ENCODE data around the gene ALDH2.

ALDH2 gene

DNA sequence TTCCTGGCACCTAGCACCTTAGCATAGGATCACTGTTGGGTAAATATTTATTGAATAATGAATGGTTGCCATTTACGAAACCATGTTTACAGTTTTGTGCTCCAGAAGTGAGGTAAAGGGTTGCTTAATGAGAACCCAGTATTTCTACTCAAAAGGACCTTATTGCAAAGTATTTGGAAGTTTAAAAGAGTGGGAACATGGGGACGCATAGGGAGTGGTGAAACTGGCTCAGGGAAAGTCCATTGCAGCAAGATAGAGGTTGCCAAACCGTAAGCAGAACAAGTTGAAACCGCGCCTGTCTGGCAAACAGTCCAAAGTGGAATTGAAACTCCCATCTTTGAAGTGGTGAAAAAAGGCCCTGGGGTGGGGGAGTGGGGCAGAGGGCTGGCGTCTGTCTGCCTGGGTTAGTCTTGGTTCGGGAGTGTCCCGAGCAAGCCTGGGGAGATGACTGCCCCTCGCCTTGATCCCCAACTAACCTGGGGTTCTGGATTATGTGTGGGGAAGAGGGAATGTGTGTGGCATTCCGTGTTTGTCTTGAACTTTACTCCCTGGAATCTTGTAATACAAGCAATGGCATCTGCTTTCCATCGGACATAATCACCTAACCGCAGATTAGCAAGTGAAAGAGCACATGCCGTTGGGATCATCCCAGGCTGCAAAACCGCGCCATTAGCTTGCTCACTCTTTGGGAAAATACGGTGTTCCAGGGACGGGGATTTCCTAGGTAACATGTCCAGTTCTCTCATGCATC is 7.2 kb downstream of the ALDH2 start:
- Histone ChIP-seq H3K4me3 (ENCODE audit: low read length in 2 of 2) (peak overlapping the region; percentile 31 to 65), H3K9me3 (ENCODE audit: control insufficient read depth in 2 of 2, low read length in 2 of 2) (no peaks in the 10 kb centered on the region), H3K9ac (ENCODE audit: low read length in 2 of 2) (peak overlapping the region; percentile 21 to 64), H3K27ac (ENCODE audit: low read length) (peak overlapping the region; percentile 94), H3K36me3 (ENCODE audit: control insufficient read depth in 2 of 2, insufficient read depth in 2 of 2, low read length in 2 of 2) (peaks cover 4 to 8% of the 10 kb centered on the region in 2 donors), H3K4me1 (ENCODE audit: control insufficient read depth, insufficient read depth, low read length) (peaks cover 81% of the 10 kb centered on the region), H3K27me3 (ENCODE audit: control insufficient read depth in 1 of 2, insufficient read depth in 2 of 2, low read length in 2 of 2) (no peaks in the 10 kb centered on the region)

DNA sequence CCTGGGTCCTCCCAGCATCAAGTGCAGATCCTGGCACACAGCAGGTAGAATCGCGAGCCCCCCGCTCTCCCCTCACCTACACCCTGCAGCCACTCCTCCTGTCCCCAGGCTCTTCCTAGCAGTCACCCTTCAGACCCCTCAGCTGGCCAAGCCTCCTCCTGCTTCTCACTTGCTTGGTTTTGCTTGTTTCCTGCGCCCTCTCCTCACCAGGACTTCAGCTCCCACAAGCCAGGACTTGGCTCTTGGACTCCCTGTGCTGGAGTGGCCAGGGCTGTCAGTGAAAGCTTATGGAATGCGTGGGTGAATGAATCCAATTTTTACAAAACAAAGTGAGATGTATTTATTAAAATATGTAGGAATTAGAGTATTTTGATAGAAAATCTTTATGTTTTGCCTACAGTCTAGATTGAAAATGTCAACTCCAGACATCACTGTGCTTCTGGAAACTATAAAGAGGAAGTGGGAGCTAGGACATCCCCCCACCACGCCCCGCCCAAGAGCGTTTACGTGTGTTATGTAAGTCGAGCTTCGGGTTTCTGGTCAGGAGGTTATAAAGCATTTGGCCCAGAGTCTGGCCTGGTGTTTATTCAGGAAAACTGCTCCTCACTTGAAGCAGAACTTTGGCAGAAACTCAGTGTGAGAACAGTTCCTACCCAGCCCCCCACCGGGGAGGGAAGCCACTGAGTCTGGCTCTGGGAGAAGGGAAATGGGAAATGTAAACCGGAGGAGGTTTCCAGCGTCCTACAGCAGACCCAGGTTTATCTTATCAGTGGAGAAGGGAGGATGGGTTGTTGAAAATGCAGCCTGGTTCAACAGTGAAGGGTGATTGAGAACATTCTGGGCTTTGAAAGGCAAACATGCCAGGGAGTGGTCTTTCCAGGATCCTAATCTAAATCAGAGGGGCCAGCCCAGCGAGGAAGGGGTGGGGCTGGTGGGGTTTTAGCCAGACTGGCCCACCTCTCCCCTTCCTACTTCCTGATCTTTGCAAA is 8.8 kb downstream of the ALDH2 start:
- Histone ChIP-seq H3K4me1 (ENCODE audit: control insufficient read depth, insufficient read depth, low read length) (peaks cover 70% of the 10 kb centered on the region), H3K27me3 (ENCODE audit: control insufficient read depth in 1 of 2, insufficient read depth in 2 of 2, low read length in 2 of 2) (no peaks in the 10 kb centered on the region), H3K4me3 (ENCODE audit: low read length in 2 of 2) (peak overlapping the region; percentile 31 to 65), H3K9ac (ENCODE audit: low read length in 2 of 2) (peak overlapping the region; percentile 58 to 64), H3K27ac (ENCODE audit: low read length) (peak overlapping the region; percentile 94), H3K9me3 (ENCODE audit: control insufficient read depth in 2 of 2, low read length in 2 of 2) (no peaks in the 10 kb centered on the region), H3K36me3 (ENCODE audit: control insufficient read depth in 2 of 2, insufficient read depth in 2 of 2, low read length in 2 of 2) (peaks cover 7 to 15% of the 10 kb centered on the region in 2 donors)

DNA sequence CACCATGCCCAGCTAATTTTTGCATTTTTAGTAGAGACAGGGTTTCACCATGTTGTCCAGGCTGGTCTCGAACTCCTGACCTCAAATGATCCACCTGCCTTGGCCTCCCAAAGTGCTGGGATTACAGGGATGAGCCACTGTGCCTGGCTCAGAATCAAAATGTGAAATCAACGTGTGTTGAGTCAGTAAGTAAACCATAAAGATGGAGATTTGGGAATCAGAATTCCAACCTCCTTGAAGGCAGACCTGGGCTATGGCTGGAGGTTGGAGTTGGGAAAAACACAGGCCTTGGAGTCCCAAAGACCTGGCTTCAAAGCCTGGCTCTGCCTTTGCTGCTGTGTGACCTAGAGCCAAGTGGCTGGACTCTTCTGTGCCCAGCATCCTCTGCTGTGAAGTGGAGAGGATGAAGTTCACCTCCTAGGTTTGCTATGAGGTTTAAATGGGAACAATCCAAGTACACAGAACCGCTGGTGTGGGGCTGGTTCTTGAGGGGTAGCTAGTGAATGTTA is 10.2 kb downstream of the ALDH2 start:
- Histone ChIP-seq H3K4me1 (ENCODE audit: control insufficient read depth, insufficient read depth, low read length) (peaks cover 58% of the 10 kb centered on the region), H3K4me3 (ENCODE audit: low read length in 2 of 2) (peak overlapping the region in 1 of 2 donors; percentile 8), H3K9me3 (ENCODE audit: control insufficient read depth in 2 of 2, low read length in 2 of 2) (no peaks in the 10 kb centered on the region), H3K9ac (ENCODE audit: low read length in 2 of 2) (no peak overlapping the region), H3K27me3 (ENCODE audit: control insufficient read depth in 1 of 2, insufficient read depth in 2 of 2, low read length in 2 of 2) (no peaks in the 10 kb centered on the region), H3K36me3 (ENCODE audit: control insufficient read depth in 2 of 2, insufficient read depth in 2 of 2, low read length in 2 of 2) (peaks cover 13 to 27% of the 10 kb centered on the region in 2 donors), H3K27ac (ENCODE audit: low read length) (peak overlapping the region; percentile 94)

GRCh38 chr12:111777345-111778045 is 10.8 kb downstream of the ALDH2 start:
- Histone ChIP-seq H3K27me3 (ENCODE audit: control insufficient read depth in 1 of 2, insufficient read depth in 2 of 2, low read length in 2 of 2) (no peaks in the 10 kb centered on the region), H3K9ac (ENCODE audit: low read length in 2 of 2) (no peak overlapping the region), H3K27ac (ENCODE audit: low read length) (peak overlapping the region; percentile 49), H3K36me3 (ENCODE audit: control insufficient read depth in 2 of 2, insufficient read depth in 2 of 2, low read length in 2 of 2) (peaks cover 13 to 30% of the 10 kb centered on the region in 2 donors), H3K4me3 (ENCODE audit: low read length in 2 of 2) (no peak overlapping the region), H3K9me3 (ENCODE audit: control insufficient read depth in 2 of 2, low read length in 2 of 2) (no peaks in the 10 kb centered on the region), H3K4me1 (ENCODE audit: control insufficient read depth, insufficient read depth, low read length) (peaks cover 54% of the 10 kb centered on the region)

GRCh38 chr12:111780166-111780565 is 13.4 kb downstream of the ALDH2 start:
- Histone ChIP-seq H3K4me1 (ENCODE audit: control insufficient read depth, insufficient read depth, low read length) (peaks cover 28% of the 10 kb centered on the region), H3K9ac (ENCODE audit: low read length in 2 of 2) (no peak overlapping the region), H3K27ac (ENCODE audit: low read length) (no peak overlapping the region), H3K36me3 (ENCODE audit: control insufficient read depth in 2 of 2, insufficient read depth in 2 of 2, low read length in 2 of 2) (peaks cover 30 to 56% of the 10 kb centered on the region in 2 donors), H3K27me3 (ENCODE audit: control insufficient read depth in 1 of 2, insufficient read depth in 2 of 2, low read length in 2 of 2) (no peaks in the 10 kb centered on the region), H3K4me3 (ENCODE audit: low read length in 2 of 2) (no peak overlapping the region), H3K9me3 (ENCODE audit: control insufficient read depth in 2 of 2, low read length in 2 of 2) (no peaks in the 10 kb centered on the region)

- no peaks in the 10 kb centered on the region for H3K9me3 ChIP-seq (ENCODE audit: control insufficient read depth in 2 of 2, low read length in 2 of 2)
- H3K27me3 ChIP-seq (ENCODE audit: control insufficient read depth in 1 of 2, insufficient read depth in 2 of 2, low read length in 2 of 2), result no peaks in the 10 kb centered on the region
- no peak overlapping the region for H3K27ac ChIP-seq (ENCODE audit: low read length)
- no peak overlapping the region for H3K9ac ChIP-seq (ENCODE audit: low read length in 2 of 2)
- no peak overlapping the region for H3K4me3 ChIP-seq (ENCODE audit: low read length in 2 of 2)
- H3K4me1 ChIP-seq (ENCODE audit: control insufficient read depth, insufficient read depth, low read length), result peaks cover 25% of the 10 kb centered on the region
- peaks cover 33 to 57% of the 10 kb centered on the region in 2 donors for H3K36me3 ChIP-seq (ENCODE audit: control insufficient read depth in 2 of 2, insufficient read depth in 2 of 2, low read length in 2 of 2)
Observed at GRCh38 chr12:111780615-111781014, 13.9 kb downstream of the ALDH2 start.

- no peak overlapping the region for H3K27ac ChIP-seq (ENCODE audit: low read length)
- H3K9me3 ChIP-seq (ENCODE audit: control insufficient read depth in 2 of 2, low read length in 2 of 2), result no peaks in the 10 kb centered on the region
- no peak overlapping the region for H3K9ac ChIP-seq (ENCODE audit: low read length in 2 of 2)
- peaks cover 20% of the 10 kb centered on the region for H3K4me1 ChIP-seq (ENCODE audit: control insufficient read depth, insufficient read depth, low read length)
- no peaks in the 10 kb centered on the region for H3K27me3 ChIP-seq (ENCODE audit: control insufficient read depth in 1 of 2, insufficient read depth in 2 of 2, low read length in 2 of 2)
- H3K4me3 ChIP-seq (ENCODE audit: low read length in 2 of 2), result no peak overlapping the region
- H3K36me3 ChIP-seq (ENCODE audit: control insufficient read depth in 2 of 2, insufficient read depth in 2 of 2, low read length in 2 of 2), result peaks cover 33 to 57% of the 10 kb centered on the region in 2 donors
Observed at GRCh38 chr12:111781085-111781658, 14.4 kb downstream of the ALDH2 start.

DNA sequence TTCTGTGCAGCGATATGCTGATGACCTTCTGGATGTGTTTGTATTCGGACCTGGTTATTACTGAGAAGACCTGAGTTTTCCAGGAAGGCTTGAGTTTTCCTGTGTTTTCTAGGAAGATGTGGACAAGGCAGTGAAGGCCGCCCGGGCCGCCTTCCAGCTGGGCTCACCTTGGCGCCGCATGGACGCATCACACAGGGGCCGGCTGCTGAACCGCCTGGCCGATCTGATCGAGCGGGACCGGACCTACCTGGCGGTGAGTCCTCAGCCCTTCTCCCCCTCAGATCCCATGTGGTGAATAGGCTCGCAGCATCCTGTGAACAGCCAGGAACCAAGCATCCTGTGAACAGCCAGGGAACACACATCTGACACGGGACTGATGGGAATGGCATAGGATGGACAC is 16.3 kb downstream of the ALDH2 start:
- Histone ChIP-seq H3K4me3 (ENCODE audit: low read length in 2 of 2) (no peak overlapping the region), H3K9me3 (ENCODE audit: control insufficient read depth in 2 of 2, low read length in 2 of 2) (no peaks in the 10 kb centered on the region), H3K27ac (ENCODE audit: low read length) (no peak overlapping the region), H3K4me1 (ENCODE audit: control insufficient read depth, insufficient read depth, low read length) (peaks cover 3% of the 10 kb centered on the region), H3K36me3 (ENCODE audit: control insufficient read depth in 2 of 2, insufficient read depth in 2 of 2, low read length in 2 of 2) (peaks cover 31 to 54% of the 10 kb centered on the region in 2 donors), H3K27me3 (ENCODE audit: control insufficient read depth in 1 of 2, insufficient read depth in 2 of 2, low read length in 2 of 2) (no peaks in the 10 kb centered on the region), H3K9ac (ENCODE audit: low read length in 2 of 2) (no peak overlapping the region)

- no peaks in the 10 kb centered on the region for H3K27me3 ChIP-seq (ENCODE audit: control insufficient read depth in 1 of 2, insufficient read depth in 2 of 2, low read length in 2 of 2)
- H3K9ac ChIP-seq (ENCODE audit: low read length in 2 of 2), result no peak overlapping the region
- H3K4me3 ChIP-seq (ENCODE audit: low read length in 2 of 2), result no peak overlapping the region
- no peaks in the 10 kb centered on the region for H3K9me3 ChIP-seq (ENCODE audit: control insufficient read depth in 2 of 2, low read length in 2 of 2)
- H3K36me3 ChIP-seq (ENCODE audit: control insufficient read depth in 2 of 2, insufficient read depth in 2 of 2, low read length in 2 of 2), result peaks cover 35 to 56% of the 10 kb centered on the region in 2 donors
- H3K27ac ChIP-seq (ENCODE audit: low read length), result no peak overlapping the region
- H3K4me1 ChIP-seq (ENCODE audit: control insufficient read depth, insufficient read depth, low read length), result peaks cover 7% of the 10 kb centered on the region
Observed at GRCh38 chr12:111784953-111785352, 18.2 kb downstream of the ALDH2 start.

DNA sequence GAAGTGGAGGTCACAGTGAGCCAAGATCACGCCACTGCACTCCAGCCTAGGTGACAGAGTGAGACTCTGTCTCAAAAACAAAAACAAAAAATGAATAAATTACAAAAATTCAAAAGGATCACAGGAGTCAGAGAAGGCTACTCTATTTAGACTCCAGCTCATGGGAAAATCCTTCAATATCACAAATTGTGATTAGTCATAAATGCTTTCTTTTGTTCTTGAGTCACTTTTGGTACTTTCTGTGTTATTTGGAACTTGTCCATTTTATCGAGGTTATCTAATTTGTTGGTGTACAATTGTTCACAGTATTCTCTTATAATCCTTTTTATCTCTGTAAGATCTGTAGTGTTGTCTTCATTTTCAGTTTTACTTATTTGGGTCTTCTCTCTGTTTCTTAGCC is 18.9 kb downstream of the ALDH2 start:
- no peak overlapping the region for H3K9ac ChIP-seq (ENCODE audit: low read length in 2 of 2)
- no peaks in the 10 kb centered on the region for H3K9me3 ChIP-seq (ENCODE audit: control insufficient read depth in 2 of 2, low read length in 2 of 2)
- H3K27ac ChIP-seq (ENCODE audit: low read length), result no peak overlapping the region
- no peak overlapping the region for H3K4me3 ChIP-seq (ENCODE audit: low read length in 2 of 2)
- peaks cover 41 to 60% of the 10 kb centered on the region in 2 donors for H3K36me3 ChIP-seq (ENCODE audit: control insufficient read depth in 2 of 2, insufficient read depth in 2 of 2, low read length in 2 of 2)
- peaks cover 7% of the 10 kb centered on the region for H3K4me1 ChIP-seq (ENCODE audit: control insufficient read depth, insufficient read depth, low read length)
- H3K27me3 ChIP-seq (ENCODE audit: control insufficient read depth in 1 of 2, insufficient read depth in 2 of 2, low read length in 2 of 2), result no peaks in the 10 kb centered on the region

All from stomach smooth muscle (tissue), 2 donors.